ENCODE data around the gene MEFV. TPM values are rescaled to one million over a fixed set of nuclear protein-coding genes. Genes with fewer than 3 reads are reported as not detected.

MEFV gene
- total and polyA plus RNA-seq, 2 donors (not counting 3 experiments of a cell fraction or from before 2014, with no cell fraction given): not detected

DNA sequence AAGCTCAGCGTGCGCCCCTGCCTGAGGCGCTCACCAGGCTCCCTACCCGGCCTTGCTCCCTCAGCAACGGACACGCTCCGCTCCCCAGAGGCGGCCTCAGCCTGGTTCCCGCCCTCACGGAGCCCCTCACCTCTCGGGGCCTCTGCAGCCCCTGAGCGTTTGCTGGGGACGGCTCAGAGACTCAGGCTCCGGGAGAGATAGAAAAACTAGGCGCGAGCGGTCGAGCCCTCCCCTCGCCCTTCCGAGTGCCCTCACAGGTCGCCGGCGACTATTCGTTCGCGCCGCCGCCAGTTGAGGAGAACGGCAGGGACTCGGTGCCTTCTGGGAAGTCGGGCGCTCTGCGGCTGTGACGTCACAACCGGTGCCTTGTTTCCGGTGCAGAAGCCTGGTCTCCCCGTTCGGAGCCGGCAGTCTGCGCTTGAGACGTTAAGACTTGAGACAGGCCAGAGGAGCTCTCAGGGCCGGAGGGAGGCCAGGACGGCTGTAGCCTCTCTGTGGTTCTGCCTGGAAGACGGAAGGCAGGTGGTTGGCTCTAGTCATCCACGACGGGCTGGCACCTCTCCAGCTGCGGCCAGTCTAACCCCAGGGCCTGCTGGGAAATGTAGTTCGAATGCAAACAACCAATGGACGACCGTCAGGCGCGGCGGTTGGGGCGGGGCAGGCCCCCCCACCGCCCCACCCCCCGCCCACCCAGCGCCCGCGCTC is 21.4 kb downstream of the MEFV start, which contains the start of gene ZNF200:
TSS of gene ZNF200 (minus strand) at position 302 of the 705 bp plus-strand sequence. CDS start 1,403 bp downstream, outside the sequence.
- TF ChIP-seq GATA2 (IDR thresholded peaks at IDR 0.05; ENCODE audit: insufficient read depth, insufficient read length, low read depth, low read length): no peak
- peak; percentile 77 for TF ChIP-seq POLR2AphosphoS5 (IDR thresholded peaks at IDR 0.05; ENCODE audit: insufficient read depth, low read depth, low read length)
- TF ChIP-seq POLR2A (IDR thresholded peaks at IDR 0.05; ENCODE audit: low read depth, low read length): peak; percentile 65
- peak; percentile 98 for FAIRE-seq

DNA sequence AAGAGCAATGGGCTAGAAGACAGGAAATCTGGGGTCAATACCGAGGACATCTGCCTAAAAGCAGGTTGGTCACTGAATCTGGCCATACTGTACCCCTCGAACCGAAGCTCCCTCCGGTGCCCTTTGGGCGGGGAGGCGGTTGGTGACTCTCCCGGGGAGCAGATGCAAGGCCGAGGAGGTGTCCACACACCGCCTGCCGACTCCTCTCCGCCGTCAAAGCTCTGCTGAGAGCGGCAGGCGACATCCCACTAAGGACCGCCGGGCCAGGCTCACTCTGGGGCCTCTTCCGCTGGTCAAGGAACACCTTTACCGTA is 21.9 kb downstream of the MEFV start:
- no peaks in the 10 kb centered on the region for H3K9me1 ChIP-seq (replicated peaks; ENCODE audit: control insufficient read depth, extremely low read depth, insufficient read depth, low read length)
- H3K36me3 ChIP-seq (ENCODE audit: control insufficient read depth in 2 of 2, extremely low read depth in 1 of 2, insufficient read depth in 2 of 2, low read length in 2 of 2): peaks cover 12 to 13% of the 10 kb centered on the region in 2 experiments
- H3K79me2 ChIP-seq (ENCODE audit: control insufficient read depth, insufficient read depth, low read length): peaks cover 14% of the 10 kb centered on the region
- peak overlapping the region; percentile 91 for H3K4me2 ChIP-seq (ENCODE audit: insufficient read depth, low read length)
- TF ChIP-seq JUN (IDR thresholded peaks at IDR 0.05; ENCODE audit: borderline replicate concordance, insufficient read depth, insufficient read length, low read depth) (no peak), POLR2A (IDR thresholded peaks at IDR 0.05; ENCODE audit: low read depth, low read length) (no peak), GATA2 (IDR thresholded peaks at IDR 0.05; ENCODE audit: insufficient read depth, insufficient read length, low read depth, low read length) (no peak), FOS (IDR thresholded peaks at IDR 0.05; ENCODE audit: borderline replicate concordance, insufficient read depth, low read length) (no peak), POLR2AphosphoS5 (IDR thresholded peaks at IDR 0.05; ENCODE audit: insufficient read depth, low read depth, low read length) (no peak), MYC (IDR thresholded peaks at IDR 0.05; ENCODE audit: low read depth, low read length) (no peak), EZH2 (IDR thresholded peaks at IDR 0.05; ENCODE audit: borderline replicate concordance, low read depth, low read length, severe bottlenecking) (no peak)
- TF ChIP-seq, protein P1, sequence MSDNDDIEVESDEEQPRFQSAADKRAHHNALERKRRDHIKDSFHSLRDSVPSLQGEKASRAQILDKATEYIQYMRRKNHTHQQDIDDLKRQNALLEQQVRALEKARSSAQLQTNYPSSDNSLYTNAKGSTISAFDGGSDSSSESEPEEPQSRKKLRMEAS (IDR thresholded peaks at IDR 0.05; ENCODE audit: insufficient read depth, insufficient read length): no peak
- TF ChIP-seq, protein P2, sequence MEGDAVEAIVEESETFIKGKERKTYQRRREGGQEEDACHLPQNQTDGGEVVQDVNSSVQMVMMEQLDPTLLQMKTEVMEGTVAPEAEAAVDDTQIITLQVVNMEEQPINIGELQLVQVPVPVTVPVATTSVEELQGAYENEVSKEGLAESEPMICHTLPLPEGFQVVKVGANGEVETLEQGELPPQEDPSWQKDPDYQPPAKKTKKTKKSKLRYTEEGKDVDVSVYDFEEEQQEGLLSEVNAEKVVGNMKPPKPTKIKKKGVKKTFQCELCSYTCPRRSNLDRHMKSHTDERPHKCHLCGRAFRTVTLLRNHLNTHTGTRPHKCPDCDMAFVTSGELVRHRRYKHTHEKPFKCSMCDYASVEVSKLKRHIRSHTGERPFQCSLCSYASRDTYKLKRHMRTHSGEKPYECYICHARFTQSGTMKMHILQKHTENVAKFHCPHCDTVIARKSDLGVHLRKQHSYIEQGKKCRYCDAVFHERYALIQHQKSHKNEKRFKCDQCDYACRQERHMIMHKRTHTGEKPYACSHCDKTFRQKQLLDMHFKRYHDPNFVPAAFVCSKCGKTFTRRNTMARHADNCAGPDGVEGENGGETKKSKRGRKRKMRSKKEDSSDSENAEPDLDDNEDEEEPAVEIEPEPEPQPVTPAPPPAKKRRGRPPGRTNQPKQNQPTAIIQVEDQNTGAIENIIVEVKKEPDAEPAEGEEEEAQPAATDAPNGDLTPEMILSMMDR (IDR thresholded peaks at IDR 0.05; ENCODE audit: extremely low read depth in 1 of 2, insufficient read depth in 1 of 2, low read depth in 1 of 2, low read length in 2 of 2): no peak
- peak overlapping the region; percentile 79 for H3K27ac ChIP-seq (ENCODE audit: insufficient read depth, low read depth, low read length)
- peak overlapping the region; percentile 49 to 58 (median 55) for H3K4me3 ChIP-seq (replicated peaks in 1 of 3; ENCODE audit: insufficient read depth in 1 of 3, low read depth in 1 of 3, low read length in 3 of 3)
- ChIA-PET CTCF (no interaction called here), POLR2A (interaction anchor here (0.6 kb wide), 1 partner anchor 10 kb away, joined by 7 read pairs; no protein-coding TSS in a partner anchor)
- dilution Hi-C loops (cut with MboI; ENCODE audit: extremely low pct_ligation_motif_present, low sequenced_read_pairs): no loop called here
- BruUV-seq (replicated peaks): no TSS peak
- H3K4me1 ChIP-seq (ENCODE audit: control insufficient read depth, extremely low read depth, insufficient read depth, low read length): peaks cover 13% of the 10 kb centered on the region
- peak overlapping the region; percentile 81 for H2AFZ ChIP-seq (ENCODE audit: low read depth, low read length)
- FAIRE-seq: no peak
- intact Hi-C loops (cut with micrococcal nuclease): loop anchor here (2.0 kb wide), 1 partner anchor 44 kb away; no protein-coding TSS in a partner anchor
- no peaks in the 10 kb centered on the region for H4K20me1 ChIP-seq (replicated peaks; ENCODE audit: control insufficient read depth, extremely low read depth, insufficient read depth, low read length)
- H3K9me3 ChIP-seq (replicated peaks; ENCODE audit: control insufficient read depth, insufficient read depth, low read length): no peaks in the 10 kb centered on the region
- H3K9ac ChIP-seq (replicated peaks; ENCODE audit: extremely low read depth, insufficient read depth, low read length): peak overlapping the region; percentile 89
- no peak for DNase-seq (ENCODE audit: low read depth, low spot score)
- no peaks in the 10 kb centered on the region for H3K27me3 ChIP-seq (ENCODE audit: control insufficient read depth in 2 of 2, insufficient read depth in 2 of 2, low read length in 2 of 2)

More for the DNA sequence above, 21.4 kb downstream of the MEFV start, which contains the start of gene ZNF200:
- Histone ChIP-seq H3K27me3 (ENCODE audit: control insufficient read depth in 2 of 2, insufficient read depth in 2 of 2, low read length in 2 of 2) (no peaks in the 10 kb centered on the region), H3K27ac (ENCODE audit: insufficient read depth, low read depth, low read length) (peak within 1 kb of the TSS; percentile 79), H3K9ac (replicated peaks; ENCODE audit: extremely low read depth, insufficient read depth, low read length) (peak within 1 kb of the TSS; percentile 89), H3K4me3 (replicated peaks in 1 of 3; ENCODE audit: insufficient read depth in 1 of 3, low read depth in 1 of 3, low read length in 3 of 3) (peak within 1 kb of the TSS; percentile 49 to 58 (median 55)), H3K4me1 (ENCODE audit: control insufficient read depth, extremely low read depth, insufficient read depth, low read length) (peaks cover 13% of the 10 kb centered on the region), H3K36me3 (ENCODE audit: control insufficient read depth in 2 of 2, extremely low read depth in 1 of 2, insufficient read depth in 2 of 2, low read length in 2 of 2) (peaks cover 12 to 13% of the 10 kb centered on the region in 2 experiments), H3K9me1 (replicated peaks; ENCODE audit: control insufficient read depth, extremely low read depth, insufficient read depth, low read length) (no peaks in the 10 kb centered on the region), H3K9me3 (replicated peaks; ENCODE audit: control insufficient read depth, insufficient read depth, low read length) (no peaks in the 10 kb centered on the region), H3K4me2 (ENCODE audit: insufficient read depth, low read length) (peak within 1 kb of the TSS; percentile 91), H4K20me1 (replicated peaks; ENCODE audit: control insufficient read depth, extremely low read depth, insufficient read depth, low read length) (no peaks in the 10 kb centered on the region), H2AFZ (ENCODE audit: low read depth, low read length) (peak within 1 kb of the TSS; percentile 81), H3K79me2 (ENCODE audit: control insufficient read depth, insufficient read depth, low read length) (peaks cover 14% of the 10 kb centered on the region)
- intact Hi-C loops (cut with micrococcal nuclease) (loop anchor here (1.0 to 2.0 kb wide), 2 partner anchors 29 to 44 kb away; no protein-coding TSS in a partner anchor), dilution Hi-C loops (cut with MboI; ENCODE audit: extremely low pct_ligation_motif_present, low sequenced_read_pairs) (no loop called here)
- POLR2A ChIA-PET: interaction anchor here (0.6 kb wide), 1 partner anchor 10 kb away, joined by 7 read pairs; no protein-coding TSS in a partner anchor
- CTCF ChIA-PET: no interaction called here
- peak; percentile 96 for DNase-seq (ENCODE audit: low read depth, low spot score)
- BruUV-seq (replicated peaks): no TSS peak
